GM23338 (cell line): ENCODE measurements around the gene NYAP1. TPM values are rescaled to one million over a fixed set of nuclear protein-coding genes. Genes with fewer than 3 reads are reported as not detected.
A peak's percentile ranks its signal among the peaks of the same experiment; 100 is the strongest.

Source experiments
- ATAC-seq: fragments of 200-7000 bp; cut with Tn5 transposase; 3 replicates; pipeline ENCODE4 v1.9.1; 2020
- DNase-seq: peaks from one replicate; pipeline ENCODE4 v3.0.0-alpha.2; 2015; ENCODE audit warnings: low spot score
- H2AFZ ChIP-seq: fragments of 200-600 bp; sonication (generic); 2 replicates; pipeline ENCODE4 v1.8.0; 2016; ENCODE audit warnings: antibody characterized with exemption, mild to moderate bottlenecking, moderate library complexity
- H3F3A ChIP-seq: fragments of 200-600 bp; sonication (generic); replicated peaks from 2 replicates; pipeline ENCODE4 v1.8.0; 2017; ENCODE audit warnings: antibody characterized with exemption, mixed run types, low read depth
- H3K27ac ChIP-seq: fragments of 200-600 bp; sonication (generic); 2 replicates; pipeline ENCODE4 v1.6.1; 2016; ENCODE audit warnings: low read depth
- H3K27me3 ChIP-seq: fragments of 200-600 bp; sonication (generic); 2 replicates; pipeline ENCODE4 v1.8.0; 2016; ENCODE audit warnings: mild to moderate bottlenecking, mixed run types, moderate library complexity; ENCODE audit not compliant: insufficient read depth
- H3K36me3 ChIP-seq: fragments of 200-600 bp; sonication (generic); 2 replicates; pipeline ENCODE4 v1.8.0; 2016; ENCODE audit warnings: mild to moderate bottlenecking; ENCODE audit not compliant: insufficient read depth
- H3K4me1 ChIP-seq: fragments of 200-600 bp; sonication (generic); 2 replicates; pipeline ENCODE4 v1.8.0; 2016; ENCODE audit warnings: mild to moderate bottlenecking, moderate library complexity; ENCODE audit not compliant: insufficient read depth
- H3K4me2 ChIP-seq: fragments of 200-600 bp; sonication (generic); 2 replicates; pipeline ENCODE4 v1.7.1; 2017; ENCODE audit warnings: mixed run types
- H3K4me3 ChIP-seq: fragments of 200-600 bp; sonication (generic); 2 replicates; pipeline ENCODE4 v1.6.1; 2016; ENCODE audit warnings: mixed run types
- H3K79me2 ChIP-seq: fragments of 200-600 bp; sonication (generic); replicated peaks from 2 replicates; pipeline ENCODE4 v1.8.0; 2017; ENCODE audit warnings: mild to moderate bottlenecking; ENCODE audit not compliant: insufficient read depth
- H3K9me2 ChIP-seq: fragments of 200-600 bp; sonication (generic); 2 replicates; pipeline ENCODE4 v1.8.0; 2017; ENCODE audit not compliant: insufficient read depth
- H4K20me1 ChIP-seq: fragments of 200-600 bp; sonication (generic); replicated peaks from 2 replicates; pipeline ENCODE4 v1.8.0; 2017; ENCODE audit warnings: mild to moderate bottlenecking; ENCODE audit not compliant: insufficient read depth
- H3K27ac Mint-ChIP-seq: 2 replicates; pipeline ENCODE4 v1.8.0; 2020; ENCODE audit warnings: inconsistent platforms, mild to moderate bottlenecking, moderate library complexity, mixed read lengths
- H3K27me3 Mint-ChIP-seq: 3 replicates; pipeline ENCODE4 v1.8.0; 2022; ENCODE audit warnings: low read depth, mild to moderate bottlenecking, moderate library complexity, mixed read lengths, inconsistent platforms; ENCODE audit not compliant: insufficient read depth, poor library complexity
- H3K36me3 Mint-ChIP-seq: 3 replicates; pipeline ENCODE4 v1.8.0; 2021; ENCODE audit warnings: low read depth, mild to moderate bottlenecking, inconsistent platforms, moderate library complexity, mixed read lengths
- H3K4me1 Mint-ChIP-seq: 3 replicates; pipeline ENCODE4 v1.8.0; 2020; ENCODE audit warnings: mild to moderate bottlenecking, inconsistent platforms, mixed read lengths
- H3K4me3 Mint-ChIP-seq: 3 replicates; pipeline ENCODE4 v1.8.0; 2021; ENCODE audit warnings: moderate library complexity, mild to moderate bottlenecking, inconsistent platforms, mixed read lengths
- H3K9me3 Mint-ChIP-seq: 3 replicates; pipeline ENCODE4 v1.8.0; 2020; ENCODE audit warnings: moderate library complexity, mild to moderate bottlenecking, inconsistent platforms, mixed read lengths
- CREB1 ChIP-seq: fragments of 250-450 bp; sonication (Bioruptor Pico); IDR thresholded peaks from 2 replicates; pipeline ENCODE4 v1.5.0; 2020; ENCODE audit warnings: low read depth, mild to moderate bottlenecking, moderate library complexity
- EZH2 ChIP-seq: fragments of 200-600 bp; sonication (generic); IDR thresholded peaks from one replicate; pipeline ENCODE4 v1.8.0; 2017; ENCODE audit warnings: antibody characterized with exemption, mild to moderate bottlenecking, low read depth; ENCODE audit not compliant: unreplicated experiment
- EZH2phosphoT487 ChIP-seq: fragments of 200-600 bp; sonication (generic); IDR thresholded peaks from one replicate; pipeline ENCODE4 v1.8.1; 2018; ENCODE audit warnings: antibody characterized with exemption; ENCODE audit not compliant: unreplicated experiment
- JUNB ChIP-seq: IDR thresholded peaks from one replicate; pipeline ENCODE4 v1.6.1; 2016; ENCODE audit warnings: antibody characterized with exemption; ENCODE audit not compliant: unreplicated experiment
- NANOG ChIP-seq: IDR thresholded peaks from 2 replicates; pipeline ENCODE4 v1.6.1; 2016; ENCODE audit warnings: antibody characterized with exemption, borderline replicate concordance
- POLR2AphosphoS5 ChIP-seq: IDR thresholded peaks from 2 replicates; pipeline ENCODE4 v1.6.1; 2016; ENCODE audit warnings: antibody characterized with exemption, low read depth
- ZNF114 ChIP-seq: fragments of 250-450 bp; sonication (Bioruptor Pico); IDR thresholded peaks from 2 replicates; pipeline ENCODE4 v1.5.0; 2020; ENCODE audit warnings: mild to moderate bottlenecking, moderate library complexity
- ZNF331 ChIP-seq: fragments of 250-450 bp; sonication (Bioruptor Pico); IDR thresholded peaks from 2 replicates; pipeline ENCODE4 v1.5.0; 2020; ENCODE audit warnings: low read depth, mild to moderate bottlenecking, moderate library complexity
- polyA plus RNA-seq: library from polyadenylated mRNA; unstranded; fragments of >200 nt; fragmentation: Nextera tagmentation; extraction: Ambion mirVana; gene quantifications from 2 replicates; pipeline ENCODE4 v1.2.1, GENCODE V29; 2016
- total RNA-seq: library from RNA; depleted of rRNA; stranded (reverse); fragments of >200 nt; shearing (Covaris generic); gene quantifications from 2 replicates; pipeline ENCODE4 v1.2.3, GENCODE V29; 2014
- TF ChIP-seq, protein P1 (sequence below), 2 experiments: fragments of 200-600 bp in 1 of 2; sonication (generic) in 1 of 2; conservative IDR thresholded peaks; 2 replicates each; pipeline versions ENCODE4 v1.5.1 to v1.6.1; 2016 to 2017; ENCODE audit warnings: antibody characterized with exemption in 2 of 2, low read depth in 2 of 2, mild to moderate bottlenecking in 2 of 2, moderate library complexity in 1 of 2
- TF ChIP-seq, protein P2 (sequence below): IDR thresholded peaks from one replicate; pipeline ENCODE4 v1.6.1; 2018; ENCODE audit warnings: antibody characterized with exemption; ENCODE audit not compliant: unreplicated experiment

Gene NYAP1
- total and polyA plus RNA-seq, 2 experiments from 2014 or later, result 0.19 to 4.9 TPM

DNA sequence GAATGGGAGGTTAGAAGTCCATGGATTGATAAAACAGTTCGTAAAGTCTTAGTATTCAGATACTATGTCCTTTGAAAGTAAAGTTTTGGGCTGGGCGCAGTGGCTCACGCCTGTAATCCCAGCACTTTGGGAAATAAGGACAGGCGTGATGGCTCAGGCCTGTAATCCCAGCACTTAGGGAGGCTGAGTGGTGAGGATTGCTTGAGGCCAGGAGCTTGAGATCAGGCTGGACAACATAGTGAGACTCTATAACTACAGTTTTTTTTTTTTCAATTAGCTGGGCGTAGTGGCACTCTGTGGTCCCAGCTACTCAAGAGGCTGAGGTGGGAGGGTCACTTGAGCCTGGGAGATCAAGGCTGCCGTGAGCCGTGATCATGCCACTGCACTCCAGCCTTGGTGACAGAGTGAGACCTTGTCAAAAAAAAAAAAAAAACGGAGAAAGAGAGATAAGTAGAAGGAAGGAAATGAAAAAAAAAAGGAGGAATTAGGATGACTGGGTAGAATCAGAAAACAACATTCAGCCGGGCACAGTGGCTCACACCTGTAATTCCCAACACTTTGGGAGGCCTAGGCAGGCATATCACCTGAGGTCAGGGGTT, 29.6 kb downstream of the NYAP1 start:
- Histone ChIP-seq H3K27me3 (no peaks in the 10 kb centered on the region), H3K27ac (no peak overlapping the region), H2AFZ (no peak overlapping the region), H3K36me3 (no peaks in the 10 kb centered on the region), H3F3A (no peaks in the 10 kb centered on the region), H3K4me1 (0 out of 2 replicates have a peak, but pooled peaks cover 3% of the 10 kb centered on the region), H3K9me2 (no peaks in the 10 kb centered on the region), H3K4me2 (no peak overlapping the region), H3K79me2 (no peaks in the 10 kb centered on the region), H3K4me3 (no peak overlapping the region), H4K20me1 (no peaks in the 10 kb centered on the region)
- DNase-seq (no peak), ATAC-seq (no peak)
- Mint-ChIP-seq H3K4me3 (no peak overlapping the region), H3K27me3 (peaks cover 4% of the 10 kb centered on the region), H3K27ac (no peak overlapping the region), H3K4me1 (no peaks in the 10 kb centered on the region), H3K9me3 (no peaks in the 10 kb centered on the region), H3K36me3 (no peaks in the 10 kb centered on the region)
- TF ChIP-seq EZH2, result no peak

DNA sequence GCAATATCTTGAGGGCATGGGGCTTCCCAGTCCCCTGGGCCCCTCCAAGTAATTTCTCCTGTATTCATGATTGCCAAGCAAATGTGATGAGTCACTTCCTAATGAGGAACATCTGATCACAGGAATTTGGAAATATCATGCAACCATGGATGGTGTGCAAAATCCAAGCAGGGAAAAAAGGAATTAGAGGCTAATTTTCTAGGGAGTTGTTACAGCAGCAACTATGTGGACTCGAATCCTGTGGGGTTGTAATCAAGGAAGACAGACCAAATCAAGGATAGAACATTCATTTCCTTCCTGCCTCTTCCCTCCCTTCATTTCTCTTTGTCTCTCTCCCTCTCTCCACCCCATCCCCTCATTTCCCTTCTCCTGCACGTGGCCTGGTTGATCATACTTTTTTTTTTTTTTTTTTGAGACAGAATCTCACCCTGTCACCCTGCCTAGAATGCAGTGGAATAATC, 31.4 kb downstream of the NYAP1 start:
- Histone ChIP-seq H3K27me3 (no peaks in the 10 kb centered on the region), H4K20me1 (no peaks in the 10 kb centered on the region), H3K27ac (no peak overlapping the region), H3K79me2 (no peaks in the 10 kb centered on the region), H3K4me1 (0 out of 2 replicates have a peak, but pooled peaks cover 3% of the 10 kb centered on the region), H3K4me3 (no peak overlapping the region), H3K9me2 (no peaks in the 10 kb centered on the region), H3F3A (no peaks in the 10 kb centered on the region), H3K4me2 (no peak overlapping the region), H2AFZ (peak overlapping the region; percentile 96; the same call in 1 of the 2 replicates), H3K36me3 (no peaks in the 10 kb centered on the region)
- DNase-seq, result no peak
- no peaks in the 10 kb centered on the region for H3K4me1 Mint-ChIP-seq
- no peak overlapping the region for H3K4me3 Mint-ChIP-seq
- H3K27me3 Mint-ChIP-seq, result peaks cover 4% of the 10 kb centered on the region
- no peaks in the 10 kb centered on the region; the same call in 2 of the 3 replicates for H3K9me3 Mint-ChIP-seq
- no peak overlapping the region for H3K27ac Mint-ChIP-seq
- H3K36me3 Mint-ChIP-seq, result no peaks in the 10 kb centered on the region
- ATAC-seq, result no peak
- TF ChIP-seq JUNB, result no peak
- no peak for TF ChIP-seq EZH2phosphoT487
- no peak for TF ChIP-seq CREB1 (CRISPR knock-in tag)
- no peak for TF ChIP-seq NANOG
- TF ChIP-seq ZNF114, result no peak
- TF ChIP-seq, protein P1, sequence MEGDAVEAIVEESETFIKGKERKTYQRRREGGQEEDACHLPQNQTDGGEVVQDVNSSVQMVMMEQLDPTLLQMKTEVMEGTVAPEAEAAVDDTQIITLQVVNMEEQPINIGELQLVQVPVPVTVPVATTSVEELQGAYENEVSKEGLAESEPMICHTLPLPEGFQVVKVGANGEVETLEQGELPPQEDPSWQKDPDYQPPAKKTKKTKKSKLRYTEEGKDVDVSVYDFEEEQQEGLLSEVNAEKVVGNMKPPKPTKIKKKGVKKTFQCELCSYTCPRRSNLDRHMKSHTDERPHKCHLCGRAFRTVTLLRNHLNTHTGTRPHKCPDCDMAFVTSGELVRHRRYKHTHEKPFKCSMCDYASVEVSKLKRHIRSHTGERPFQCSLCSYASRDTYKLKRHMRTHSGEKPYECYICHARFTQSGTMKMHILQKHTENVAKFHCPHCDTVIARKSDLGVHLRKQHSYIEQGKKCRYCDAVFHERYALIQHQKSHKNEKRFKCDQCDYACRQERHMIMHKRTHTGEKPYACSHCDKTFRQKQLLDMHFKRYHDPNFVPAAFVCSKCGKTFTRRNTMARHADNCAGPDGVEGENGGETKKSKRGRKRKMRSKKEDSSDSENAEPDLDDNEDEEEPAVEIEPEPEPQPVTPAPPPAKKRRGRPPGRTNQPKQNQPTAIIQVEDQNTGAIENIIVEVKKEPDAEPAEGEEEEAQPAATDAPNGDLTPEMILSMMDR (conservative IDR thresholded peaks at IDR 0.05; ENCODE audit: low read depth in 2 of 2), result no peak
- no peak for TF ChIP-seq ZNF331 (CRISPR knock-in tag)
- no peak for TF ChIP-seq POLR2AphosphoS5
- TF ChIP-seq, protein P2, sequence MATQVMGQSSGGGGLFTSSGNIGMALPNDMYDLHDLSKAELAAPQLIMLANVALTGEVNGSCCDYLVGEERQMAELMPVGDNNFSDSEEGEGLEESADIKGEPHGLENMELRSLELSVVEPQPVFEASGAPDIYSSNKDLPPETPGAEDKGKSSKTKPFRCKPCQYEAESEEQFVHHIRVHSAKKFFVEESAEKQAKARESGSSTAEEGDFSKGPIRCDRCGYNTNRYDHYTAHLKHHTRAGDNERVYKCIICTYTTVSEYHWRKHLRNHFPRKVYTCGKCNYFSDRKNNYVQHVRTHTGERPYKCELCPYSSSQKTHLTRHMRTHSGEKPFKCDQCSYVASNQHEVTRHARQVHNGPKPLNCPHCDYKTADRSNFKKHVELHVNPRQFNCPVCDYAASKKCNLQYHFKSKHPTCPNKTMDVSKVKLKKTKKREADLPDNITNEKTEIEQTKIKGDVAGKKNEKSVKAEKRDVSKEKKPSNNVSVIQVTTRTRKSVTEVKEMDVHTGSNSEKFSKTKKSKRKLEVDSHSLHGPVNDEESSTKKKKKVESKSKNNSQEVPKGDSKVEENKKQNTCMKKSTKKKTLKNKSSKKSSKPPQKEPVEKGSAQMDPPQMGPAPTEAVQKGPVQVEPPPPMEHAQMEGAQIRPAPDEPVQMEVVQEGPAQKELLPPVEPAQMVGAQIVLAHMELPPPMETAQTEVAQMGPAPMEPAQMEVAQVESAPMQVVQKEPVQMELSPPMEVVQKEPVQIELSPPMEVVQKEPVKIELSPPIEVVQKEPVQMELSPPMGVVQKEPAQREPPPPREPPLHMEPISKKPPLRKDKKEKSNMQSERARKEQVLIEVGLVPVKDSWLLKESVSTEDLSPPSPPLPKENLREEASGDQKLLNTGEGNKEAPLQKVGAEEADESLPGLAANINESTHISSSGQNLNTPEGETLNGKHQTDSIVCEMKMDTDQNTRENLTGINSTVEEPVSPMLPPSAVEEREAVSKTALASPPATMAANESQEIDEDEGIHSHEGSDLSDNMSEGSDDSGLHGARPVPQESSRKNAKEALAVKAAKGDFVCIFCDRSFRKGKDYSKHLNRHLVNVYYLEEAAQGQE, result no peak
